K562 (cell line): ENCODE data around the gene ESPN. TPM values are rescaled to one million over a fixed set of nuclear protein-coding genes. Genes with fewer than 3 reads are reported as not detected.
A peak's percentile ranks its signal among the peaks of the same experiment; 100 is the strongest.

Experiments
- GATA2 ChIP-seq: sonication (generic); formaldehyde crosslinking; IDR thresholded peaks from 2 replicates; pipeline ENCODE4 v1.4.0; 2020; ENCODE audit warnings: mild to moderate bottlenecking, missing genetic modification reagents
- MAZ ChIP-seq, 2 experiments: fragments of 450-650 bp in 1 of 2; sonication (generic) in 1 of 2; formaldehyde crosslinking; IDR thresholded peaks in 1 of 2; conservative IDR thresholded peaks in 1 of 2; 2 replicates each; pipeline versions ENCODE4 v1.4.0 to v1.5.0; 2020; ENCODE audit warnings: mild to moderate bottlenecking in 1 of 2, missing genetic modification reagents in 1 of 2
- MED1 ChIP-seq: sonication (generic); formaldehyde crosslinking; IDR thresholded peaks from 2 replicates; pipeline ENCODE4 v1.8.1; 2023; ENCODE audit warnings: missing genetic modification reagents, borderline replicate concordance
- POLR2A ChIP-seq: fragments of 450-650 bp; conservative IDR thresholded peaks from 2 replicates; pipeline ENCODE4 v1.6.1; 2016
- PRPF4 ChIP-seq: fragments of 200-400 bp; formaldehyde crosslinking; IDR thresholded peaks from one replicate; pipeline ENCODE4 v1.6.1; 2017; ENCODE audit warnings: low read length, low read depth, mild to moderate bottlenecking; ENCODE audit not compliant: insufficient read depth, poor library complexity, severe bottlenecking
- TGIF2 ChIP-seq: sonication (generic); formaldehyde crosslinking; IDR thresholded peaks from 2 replicates; pipeline ENCODE4 v1.8.1; 2022; ENCODE audit warnings: mild to moderate bottlenecking, missing genetic modification reagents, moderate library complexity
- polyA plus RNA-seq, 8 experiments: library from polyadenylated mRNA; depleted of rRNA in 4 of 8; stranded (reverse) in 5 of 8; unstranded in 3 of 8; fragments of >200 nt; fragmentation: Nextera tagmentation in 2 of 8; fragmentation: Illumina TruSeq in 1 of 8; extraction: Ambion mirVana in 2 of 8; extraction: Trizol in 1 of 8; gene quantifications; 2 replicates each; pipeline versions ENCODE4 v1.2.1 to v1.2.3, GENCODE V29; 2011 to 2014; ENCODE audit warnings: inconsistent platforms in 1 of 8, missing spikeins in 1 of 8
- total RNA-seq, 7 experiments: library from RNA; depleted of rRNA in 6 of 7; stranded (reverse); fragments of >200 nt in 6 of 7; fragmentation: Illumina TruSeq in 2 of 7; extraction: Trizol in 2 of 7; gene quantifications; 2 replicates each; pipeline versions ENCODE4 v1.2.1 to v1.2.3, GENCODE V29; 2011 to 2021; ENCODE audit warnings: low replicate concordance in 1 of 7
- TF ChIP-seq, protein P1 (sequence below), 2 experiments: fragments of 450-650 bp; IDR thresholded peaks; 2 replicates each; pipeline ENCODE4 v1.6.1; 2018; ENCODE audit warnings: mild to moderate bottlenecking in 2 of 2, low read depth in 1 of 2; ENCODE audit not compliant: partially characterized antibody in 2 of 2
- TF ChIP-seq, protein P2 (sequence below): fragments of 450-650 bp; IDR thresholded peaks from 2 replicates; pipeline ENCODE4 v1.6.1; 2016; ENCODE audit warnings: mild to moderate bottlenecking, moderate library complexity

The ESPN gene
- total and polyA plus RNA-seq, 9 of the 15 experiments (the other 6 are each of a cell fraction or from before 2014, with no cell fraction given) = 0.07 to 1.2 (median 0.45) TPM; not detected in 3

GRCh38 chr1:6393400-6394187, 31.0 kb upstream of the ESPN start, which contains the start of gene ACOT7 (continued):
- TF ChIP-seq MAZ (CRISPR knock-in tag; conservative IDR thresholded peaks at IDR 0.05 in 1 of 2, IDR thresholded peaks at IDR 0.05 in 1 of 2) (peak; percentile 85 to 92), TGIF2 (peak; percentile 38; the same call in 1 of the 2 replicates), MED1 (peak; percentile 83; the same call in 1 of the 2 replicates), POLR2A (peak; percentile 90), GATA2 (CRISPR knock-in tag) (no peak), PRPF4 (peak; percentile 69)
- TF ChIP-seq, protein P1, sequence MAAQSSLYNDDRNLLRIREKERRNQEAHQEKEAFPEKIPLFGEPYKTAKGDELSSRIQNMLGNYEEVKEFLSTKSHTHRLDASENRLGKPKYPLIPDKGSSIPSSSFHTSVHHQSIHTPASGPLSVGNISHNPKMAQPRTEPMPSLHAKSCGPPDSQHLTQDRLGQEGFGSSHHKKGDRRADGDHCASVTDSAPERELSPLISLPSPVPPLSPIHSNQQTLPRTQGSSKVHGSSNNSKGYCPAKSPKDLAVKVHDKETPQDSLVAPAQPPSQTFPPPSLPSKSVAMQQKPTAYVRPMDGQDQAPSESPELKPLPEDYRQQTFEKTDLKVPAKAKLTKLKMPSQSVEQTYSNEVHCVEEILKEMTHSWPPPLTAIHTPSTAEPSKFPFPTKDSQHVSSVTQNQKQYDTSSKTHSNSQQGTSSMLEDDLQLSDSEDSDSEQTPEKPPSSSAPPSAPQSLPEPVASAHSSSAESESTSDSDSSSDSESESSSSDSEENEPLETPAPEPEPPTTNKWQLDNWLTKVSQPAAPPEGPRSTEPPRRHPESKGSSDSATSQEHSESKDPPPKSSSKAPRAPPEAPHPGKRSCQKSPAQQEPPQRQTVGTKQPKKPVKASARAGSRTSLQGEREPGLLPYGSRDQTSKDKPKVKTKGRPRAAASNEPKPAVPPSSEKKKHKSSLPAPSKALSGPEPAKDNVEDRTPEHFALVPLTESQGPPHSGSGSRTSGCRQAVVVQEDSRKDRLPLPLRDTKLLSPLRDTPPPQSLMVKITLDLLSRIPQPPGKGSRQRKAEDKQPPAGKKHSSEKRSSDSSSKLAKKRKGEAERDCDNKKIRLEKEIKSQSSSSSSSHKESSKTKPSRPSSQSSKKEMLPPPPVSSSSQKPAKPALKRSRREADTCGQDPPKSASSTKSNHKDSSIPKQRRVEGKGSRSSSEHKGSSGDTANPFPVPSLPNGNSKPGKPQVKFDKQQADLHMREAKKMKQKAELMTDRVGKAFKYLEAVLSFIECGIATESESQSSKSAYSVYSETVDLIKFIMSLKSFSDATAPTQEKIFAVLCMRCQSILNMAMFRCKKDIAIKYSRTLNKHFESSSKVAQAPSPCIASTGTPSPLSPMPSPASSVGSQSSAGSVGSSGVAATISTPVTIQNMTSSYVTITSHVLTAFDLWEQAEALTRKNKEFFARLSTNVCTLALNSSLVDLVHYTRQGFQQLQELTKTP (IDR thresholded peaks at IDR 0.05; ENCODE audit: low read depth in 1 of 2, partially characterized antibody in 2 of 2) = peak in 1 of 2 experiments; percentile 70
- TF ChIP-seq, protein P2, sequence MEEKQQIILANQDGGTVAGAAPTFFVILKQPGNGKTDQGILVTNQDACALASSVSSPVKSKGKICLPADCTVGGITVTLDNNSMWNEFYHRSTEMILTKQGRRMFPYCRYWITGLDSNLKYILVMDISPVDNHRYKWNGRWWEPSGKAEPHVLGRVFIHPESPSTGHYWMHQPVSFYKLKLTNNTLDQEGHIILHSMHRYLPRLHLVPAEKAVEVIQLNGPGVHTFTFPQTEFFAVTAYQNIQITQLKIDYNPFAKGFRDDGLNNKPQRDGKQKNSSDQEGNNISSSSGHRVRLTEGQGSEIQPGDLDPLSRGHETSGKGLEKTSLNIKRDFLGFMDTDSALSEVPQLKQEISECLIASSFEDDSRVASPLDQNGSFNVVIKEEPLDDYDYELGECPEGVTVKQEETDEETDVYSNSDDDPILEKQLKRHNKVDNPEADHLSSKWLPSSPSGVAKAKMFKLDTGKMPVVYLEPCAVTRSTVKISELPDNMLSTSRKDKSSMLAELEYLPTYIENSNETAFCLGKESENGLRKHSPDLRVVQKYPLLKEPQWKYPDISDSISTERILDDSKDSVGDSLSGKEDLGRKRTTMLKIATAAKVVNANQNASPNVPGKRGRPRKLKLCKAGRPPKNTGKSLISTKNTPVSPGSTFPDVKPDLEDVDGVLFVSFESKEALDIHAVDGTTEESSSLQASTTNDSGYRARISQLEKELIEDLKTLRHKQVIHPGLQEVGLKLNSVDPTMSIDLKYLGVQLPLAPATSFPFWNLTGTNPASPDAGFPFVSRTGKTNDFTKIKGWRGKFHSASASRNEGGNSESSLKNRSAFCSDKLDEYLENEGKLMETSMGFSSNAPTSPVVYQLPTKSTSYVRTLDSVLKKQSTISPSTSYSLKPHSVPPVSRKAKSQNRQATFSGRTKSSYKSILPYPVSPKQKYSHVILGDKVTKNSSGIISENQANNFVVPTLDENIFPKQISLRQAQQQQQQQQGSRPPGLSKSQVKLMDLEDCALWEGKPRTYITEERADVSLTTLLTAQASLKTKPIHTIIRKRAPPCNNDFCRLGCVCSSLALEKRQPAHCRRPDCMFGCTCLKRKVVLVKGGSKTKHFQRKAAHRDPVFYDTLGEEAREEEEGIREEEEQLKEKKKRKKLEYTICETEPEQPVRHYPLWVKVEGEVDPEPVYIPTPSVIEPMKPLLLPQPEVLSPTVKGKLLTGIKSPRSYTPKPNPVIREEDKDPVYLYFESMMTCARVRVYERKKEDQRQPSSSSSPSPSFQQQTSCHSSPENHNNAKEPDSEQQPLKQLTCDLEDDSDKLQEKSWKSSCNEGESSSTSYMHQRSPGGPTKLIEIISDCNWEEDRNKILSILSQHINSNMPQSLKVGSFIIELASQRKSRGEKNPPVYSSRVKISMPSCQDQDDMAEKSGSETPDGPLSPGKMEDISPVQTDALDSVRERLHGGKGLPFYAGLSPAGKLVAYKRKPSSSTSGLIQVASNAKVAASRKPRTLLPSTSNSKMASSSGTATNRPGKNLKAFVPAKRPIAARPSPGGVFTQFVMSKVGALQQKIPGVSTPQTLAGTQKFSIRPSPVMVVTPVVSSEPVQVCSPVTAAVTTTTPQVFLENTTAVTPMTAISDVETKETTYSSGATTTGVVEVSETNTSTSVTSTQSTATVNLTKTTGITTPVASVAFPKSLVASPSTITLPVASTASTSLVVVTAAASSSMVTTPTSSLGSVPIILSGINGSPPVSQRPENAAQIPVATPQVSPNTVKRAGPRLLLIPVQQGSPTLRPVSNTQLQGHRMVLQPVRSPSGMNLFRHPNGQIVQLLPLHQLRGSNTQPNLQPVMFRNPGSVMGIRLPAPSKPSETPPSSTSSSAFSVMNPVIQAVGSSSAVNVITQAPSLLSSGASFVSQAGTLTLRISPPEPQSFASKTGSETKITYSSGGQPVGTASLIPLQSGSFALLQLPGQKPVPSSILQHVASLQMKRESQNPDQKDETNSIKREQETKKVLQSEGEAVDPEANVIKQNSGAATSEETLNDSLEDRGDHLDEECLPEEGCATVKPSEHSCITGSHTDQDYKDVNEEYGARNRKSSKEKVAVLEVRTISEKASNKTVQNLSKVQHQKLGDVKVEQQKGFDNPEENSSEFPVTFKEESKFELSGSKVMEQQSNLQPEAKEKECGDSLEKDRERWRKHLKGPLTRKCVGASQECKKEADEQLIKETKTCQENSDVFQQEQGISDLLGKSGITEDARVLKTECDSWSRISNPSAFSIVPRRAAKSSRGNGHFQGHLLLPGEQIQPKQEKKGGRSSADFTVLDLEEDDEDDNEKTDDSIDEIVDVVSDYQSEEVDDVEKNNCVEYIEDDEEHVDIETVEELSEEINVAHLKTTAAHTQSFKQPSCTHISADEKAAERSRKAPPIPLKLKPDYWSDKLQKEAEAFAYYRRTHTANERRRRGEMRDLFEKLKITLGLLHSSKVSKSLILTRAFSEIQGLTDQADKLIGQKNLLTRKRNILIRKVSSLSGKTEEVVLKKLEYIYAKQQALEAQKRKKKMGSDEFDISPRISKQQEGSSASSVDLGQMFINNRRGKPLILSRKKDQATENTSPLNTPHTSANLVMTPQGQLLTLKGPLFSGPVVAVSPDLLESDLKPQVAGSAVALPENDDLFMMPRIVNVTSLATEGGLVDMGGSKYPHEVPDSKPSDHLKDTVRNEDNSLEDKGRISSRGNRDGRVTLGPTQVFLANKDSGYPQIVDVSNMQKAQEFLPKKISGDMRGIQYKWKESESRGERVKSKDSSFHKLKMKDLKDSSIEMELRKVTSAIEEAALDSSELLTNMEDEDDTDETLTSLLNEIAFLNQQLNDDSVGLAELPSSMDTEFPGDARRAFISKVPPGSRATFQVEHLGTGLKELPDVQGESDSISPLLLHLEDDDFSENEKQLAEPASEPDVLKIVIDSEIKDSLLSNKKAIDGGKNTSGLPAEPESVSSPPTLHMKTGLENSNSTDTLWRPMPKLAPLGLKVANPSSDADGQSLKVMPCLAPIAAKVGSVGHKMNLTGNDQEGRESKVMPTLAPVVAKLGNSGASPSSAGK = peak; percentile 97
